C4-2B (cell line): ENCODE measurements around the gene NECTIN3.

Experiments used
- ZFX ChIP-seq: fragments of 450-650 bp; IDR thresholded peaks from 2 replicates; pipeline ENCODE4 v1.6.1; 2017
- TF ChIP-seq, protein P1 (sequence below): fragments of 450-650 bp; conservative IDR thresholded peaks from 2 replicates; pipeline ENCODE4 v1.5.1; 2017; ENCODE audit warnings: mild to moderate bottlenecking

DNA sequence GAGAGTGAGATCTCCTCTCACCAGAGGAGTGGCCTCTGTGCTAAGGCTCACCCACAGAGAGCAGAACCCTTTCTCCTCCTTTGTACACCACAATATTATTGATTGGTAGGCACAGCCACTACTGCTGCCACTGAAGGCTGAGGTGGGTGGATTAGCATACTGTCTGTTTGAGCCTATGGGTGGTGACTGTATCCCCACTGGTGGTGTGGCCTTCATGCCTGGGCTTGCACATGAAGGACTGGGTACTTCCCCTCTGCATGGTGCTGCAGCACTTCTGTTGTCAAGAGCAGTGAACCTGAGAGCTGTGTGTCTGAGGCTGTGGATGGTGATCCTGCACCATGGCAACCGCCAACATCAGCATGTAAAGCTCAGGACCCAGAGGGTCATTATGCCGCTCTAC is 35.7 kb upstream of the NECTIN3 start:
- TF ChIP-seq, protein P1, sequence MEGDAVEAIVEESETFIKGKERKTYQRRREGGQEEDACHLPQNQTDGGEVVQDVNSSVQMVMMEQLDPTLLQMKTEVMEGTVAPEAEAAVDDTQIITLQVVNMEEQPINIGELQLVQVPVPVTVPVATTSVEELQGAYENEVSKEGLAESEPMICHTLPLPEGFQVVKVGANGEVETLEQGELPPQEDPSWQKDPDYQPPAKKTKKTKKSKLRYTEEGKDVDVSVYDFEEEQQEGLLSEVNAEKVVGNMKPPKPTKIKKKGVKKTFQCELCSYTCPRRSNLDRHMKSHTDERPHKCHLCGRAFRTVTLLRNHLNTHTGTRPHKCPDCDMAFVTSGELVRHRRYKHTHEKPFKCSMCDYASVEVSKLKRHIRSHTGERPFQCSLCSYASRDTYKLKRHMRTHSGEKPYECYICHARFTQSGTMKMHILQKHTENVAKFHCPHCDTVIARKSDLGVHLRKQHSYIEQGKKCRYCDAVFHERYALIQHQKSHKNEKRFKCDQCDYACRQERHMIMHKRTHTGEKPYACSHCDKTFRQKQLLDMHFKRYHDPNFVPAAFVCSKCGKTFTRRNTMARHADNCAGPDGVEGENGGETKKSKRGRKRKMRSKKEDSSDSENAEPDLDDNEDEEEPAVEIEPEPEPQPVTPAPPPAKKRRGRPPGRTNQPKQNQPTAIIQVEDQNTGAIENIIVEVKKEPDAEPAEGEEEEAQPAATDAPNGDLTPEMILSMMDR = no peak
- TF ChIP-seq ZFX = no peak
